IPS DF 4.7 (cell line): Measurements from ENCODE around the gene CDK8.
A peak's percentile ranks its signal among the peaks of the same experiment; 100 is the strongest.
"Not testable (repeated sequence)": the region's sequence is repeated elsewhere in the genome, so short reads cannot be mapped to it uniquely, and the experiment has no call there.

Source experiments
- DNase-seq: peaks from one replicate; pipeline ENCODE4 v3.0.0-alpha.2; 2013; ENCODE audit warnings: low spot score; ENCODE audit errors: extremely low read depth

The CDK8 gene

DNA sequence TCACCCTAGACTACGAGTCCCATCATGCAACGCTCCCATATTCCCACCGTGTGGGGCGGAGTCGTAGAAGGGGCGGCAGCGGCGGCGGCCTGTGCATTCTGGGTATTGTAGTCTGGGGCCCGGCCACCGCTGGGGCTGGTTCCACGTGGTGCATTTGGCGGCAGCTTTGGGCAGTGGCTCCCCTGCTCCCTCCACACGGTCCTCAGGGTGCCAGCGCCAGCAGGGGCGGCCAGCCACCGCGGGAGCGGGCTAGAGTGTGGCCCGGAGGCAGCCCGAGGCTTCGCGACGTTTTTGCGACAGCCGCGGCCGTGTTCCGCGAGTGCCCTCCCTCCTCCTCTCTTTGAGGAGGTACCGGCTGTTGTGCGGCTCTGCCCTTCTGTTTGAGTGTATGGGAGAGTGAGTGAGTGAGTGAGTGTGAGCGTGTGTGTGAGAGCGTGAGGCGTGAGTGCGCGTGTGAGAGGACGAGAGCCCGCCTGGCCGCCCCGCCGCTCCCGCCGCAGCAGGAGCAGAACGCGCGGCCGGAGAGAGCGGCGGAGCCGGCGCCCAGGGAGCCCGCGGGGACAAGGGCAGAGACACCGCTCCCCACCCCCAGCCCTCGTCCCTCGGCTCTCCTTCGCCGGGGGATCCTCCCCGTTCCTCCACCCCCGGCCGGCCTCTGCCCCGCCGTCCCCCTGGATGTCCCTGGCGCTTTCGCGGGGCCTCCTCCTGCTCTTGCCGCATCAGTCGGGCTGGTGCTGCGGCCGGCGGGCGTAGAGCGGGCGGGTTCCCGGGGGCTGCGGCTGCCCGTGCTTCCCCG, at the start of gene CDK8:
Gene CDK8 (plus strand): TSS at position 343 of the 796 bp plus-strand sequence. CDS start 513 bp downstream, outside the sequence.
- peak; percentile 36 for DNase-seq

DNA sequence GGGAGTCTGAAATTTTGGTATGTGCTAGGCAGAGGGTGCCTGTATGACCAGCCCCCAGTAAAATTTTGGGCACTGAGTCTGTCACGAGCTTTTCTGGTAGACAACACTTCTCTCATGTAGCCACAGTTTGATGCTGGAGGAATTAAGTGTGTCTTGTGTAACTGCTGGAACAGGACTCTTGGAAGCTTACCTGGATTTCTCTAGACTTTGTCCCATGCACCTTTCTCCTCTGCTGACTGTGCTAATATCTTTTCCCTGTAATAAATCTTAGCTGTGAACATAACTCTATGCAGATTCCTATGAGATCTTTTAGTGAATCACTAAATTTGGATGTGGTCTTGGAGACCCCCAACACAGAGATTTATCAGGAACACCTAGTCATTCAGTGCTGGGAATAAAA, 45.6 kb upstream of the CDK8 start:
- DNase-seq, result no peak

GRCh38 chr13:26213345-26213744, 40.6 kb upstream of the CDK8 start:
- no peak for DNase-seq

DNA sequence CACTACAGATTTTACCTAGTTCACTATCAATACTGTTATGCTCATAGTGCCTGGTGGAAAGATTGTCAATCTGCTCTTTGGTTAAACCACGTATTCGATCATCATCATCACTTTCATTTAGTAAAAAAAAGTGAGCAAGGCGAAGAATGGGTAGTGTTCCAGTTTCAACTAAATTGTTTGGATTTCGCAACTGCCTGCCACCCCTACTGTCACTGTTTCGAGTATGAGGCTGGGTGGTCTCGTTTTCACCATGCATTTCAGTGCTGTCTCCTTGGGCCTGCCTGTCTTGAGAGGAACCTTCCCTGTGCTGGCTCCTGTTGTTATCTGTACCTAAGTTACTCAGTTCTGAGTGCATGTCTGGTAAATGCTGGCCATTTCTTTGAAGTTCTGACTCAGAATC, 39.9 kb upstream of the CDK8 start:
- no peak for DNase-seq

- DNase-seq, result no peak
Measured at GRCh38 chr13:26216042-26216441, 37.9 kb upstream of the CDK8 start.

DNA sequence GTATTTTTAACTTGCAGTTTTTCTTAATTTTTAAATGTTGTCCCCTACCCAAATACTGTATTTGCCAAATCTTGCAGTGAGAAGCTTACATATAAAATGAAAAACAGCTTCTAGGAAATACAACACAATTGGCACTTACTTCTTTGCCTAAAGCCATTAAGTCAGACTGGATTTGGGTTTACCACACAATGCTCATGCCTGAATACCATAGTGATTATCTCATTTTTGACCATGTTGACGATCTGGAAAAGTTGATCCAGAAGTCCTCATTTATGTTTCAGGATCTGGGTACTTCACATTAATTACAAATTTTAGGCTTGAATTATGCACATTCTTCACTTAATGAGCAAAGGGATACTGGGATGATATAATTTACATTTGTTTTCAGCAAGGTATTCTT, 34.2 kb upstream of the CDK8 start:
- DNase-seq, result no peak

DNA sequence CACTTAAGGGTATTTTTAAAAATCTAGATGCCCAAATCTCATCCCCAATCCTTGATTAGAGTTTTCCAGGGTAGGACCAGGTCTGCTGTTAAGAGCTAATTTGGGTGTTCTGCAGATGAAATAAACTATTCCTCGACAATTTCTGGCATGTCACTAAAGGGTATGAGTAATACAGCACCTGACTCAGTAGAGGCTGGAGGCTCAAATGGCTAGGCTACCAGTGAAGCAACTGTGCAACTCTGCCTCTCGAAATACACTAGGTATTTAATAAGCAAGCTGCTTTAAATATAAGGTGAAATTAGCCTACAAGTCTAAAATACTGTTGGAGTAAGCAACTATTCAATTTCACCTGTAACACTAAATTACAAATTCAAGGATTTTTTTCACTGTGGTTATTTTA, 33.4 kb upstream of the CDK8 start:
- no peak for DNase-seq

DNA sequence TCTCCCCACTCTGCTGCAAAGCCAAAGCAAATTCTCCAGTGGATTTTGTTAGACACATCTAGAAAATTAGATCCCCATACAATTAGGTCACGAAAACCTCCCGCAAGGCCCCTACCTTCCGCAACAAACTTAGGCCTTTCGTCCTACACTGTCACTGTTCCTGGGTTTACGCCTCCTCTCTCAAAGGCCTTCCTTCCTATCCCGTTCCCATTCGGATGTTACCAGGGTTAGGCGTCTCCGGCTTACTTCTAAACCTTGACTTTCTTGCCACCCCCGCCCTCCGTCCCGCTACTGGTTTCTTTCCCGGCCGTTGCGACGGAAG, 32.6 kb upstream of the CDK8 start:
- no peak for DNase-seq

GRCh38 chr13:26221721-26222519, 32.0 kb upstream of the CDK8 start, which contains the start of gene RNF6:
Gene RNF6 (minus strand): TSS chr13:26222314. CDS start chr13:26219649, 2,665 bp downstream.
- peak; percentile 95 for DNase-seq

- DNase-seq, result no peak
Measured at GRCh38 chr13:26222520-26223046, 31.3 kb upstream of the CDK8 start.

GRCh38 chr13:26225896-26226617, 27.9 kb upstream of the CDK8 start:
- no peak for DNase-seq

DNA sequence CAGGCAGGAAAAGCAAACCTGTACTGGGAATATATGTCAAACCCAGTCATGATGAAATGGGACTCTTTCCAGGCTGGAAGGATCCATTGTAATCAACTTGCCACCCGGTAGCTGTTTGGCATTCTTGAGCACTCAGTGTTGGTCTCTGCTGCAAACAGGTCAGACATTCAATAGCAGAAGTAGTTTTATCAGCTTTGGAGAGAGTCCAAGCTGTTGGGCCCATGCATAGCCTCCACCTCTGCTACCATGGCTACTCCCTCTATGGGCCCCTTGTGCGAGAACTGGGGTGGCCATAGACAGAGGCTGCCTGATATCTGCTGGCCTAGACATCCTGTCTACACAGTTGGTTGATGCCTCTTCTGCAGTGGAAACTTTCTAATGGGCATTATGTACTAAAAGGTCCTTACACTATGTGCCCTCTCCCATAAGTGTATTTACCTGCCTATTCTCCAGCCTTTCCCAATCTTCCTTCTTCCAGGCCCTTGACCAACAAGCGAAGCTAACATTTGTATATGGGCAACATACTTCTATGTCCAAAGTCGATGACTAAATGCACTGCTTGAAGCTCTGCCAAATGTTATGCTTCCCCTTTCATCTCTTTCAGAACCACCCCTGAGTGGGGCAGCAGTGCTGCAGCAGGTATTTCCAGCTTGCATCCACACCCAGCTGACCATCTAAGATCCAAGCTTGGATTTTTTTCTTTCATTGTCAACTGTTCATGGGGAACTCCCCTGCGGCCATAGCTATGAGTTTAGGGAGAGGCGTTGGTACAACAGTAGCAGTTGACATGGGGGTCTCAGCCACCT, 26.6 kb upstream of the CDK8 start:
- no peak for DNase-seq

DNA sequence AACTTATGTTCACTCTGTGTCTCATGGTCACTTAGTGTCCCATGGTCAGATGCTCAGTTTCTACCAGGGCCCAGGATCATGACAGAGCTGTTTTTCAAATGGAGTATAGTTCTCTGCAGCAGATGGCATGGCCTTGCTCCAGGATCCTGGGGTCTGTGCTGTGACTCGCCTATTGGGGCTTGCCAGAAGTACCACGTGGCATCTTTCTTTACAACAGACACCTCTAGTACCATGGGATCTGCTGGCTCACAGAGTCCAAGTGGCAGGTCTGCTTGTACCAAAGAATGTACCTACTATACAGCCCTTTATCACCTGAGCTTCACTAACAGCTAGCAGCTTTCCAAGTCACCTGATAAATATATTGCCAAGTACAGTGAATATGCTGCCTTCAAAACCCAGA, 25.8 kb upstream of the CDK8 start:
- no peak for DNase-seq

- no peak for DNase-seq
Measured at GRCh38 chr13:26229080-26229615, 24.8 kb upstream of the CDK8 start.

DNA sequence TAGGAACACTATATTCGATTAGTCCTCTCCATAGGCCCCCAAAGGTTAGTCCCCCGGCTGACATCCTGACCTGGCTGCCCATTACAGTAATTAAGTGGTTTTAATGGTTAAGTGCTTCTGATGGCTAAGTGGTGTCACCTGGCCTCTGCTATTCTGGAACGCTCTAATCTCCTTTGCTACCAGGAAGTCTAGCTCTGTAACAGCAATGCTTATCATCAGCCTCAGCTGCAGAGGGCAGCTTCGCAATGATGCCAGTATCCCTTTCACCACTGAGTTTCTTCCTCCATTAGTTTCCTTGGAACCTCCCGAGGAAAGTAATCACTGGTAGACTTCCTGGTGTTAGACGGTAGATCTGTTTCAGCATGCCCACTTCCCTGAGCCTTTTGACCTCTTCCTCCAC, 23.2 kb upstream of the CDK8 start:
- DNase-seq, result no peak

- DNase-seq, result no peak
Measured at GRCh38 chr13:26236296-26236695, 17.6 kb upstream of the CDK8 start.

- DNase-seq, result no peak
Measured at GRCh38 chr13:26246154-26246553, 7.8 kb upstream of the CDK8 start.

DNA sequence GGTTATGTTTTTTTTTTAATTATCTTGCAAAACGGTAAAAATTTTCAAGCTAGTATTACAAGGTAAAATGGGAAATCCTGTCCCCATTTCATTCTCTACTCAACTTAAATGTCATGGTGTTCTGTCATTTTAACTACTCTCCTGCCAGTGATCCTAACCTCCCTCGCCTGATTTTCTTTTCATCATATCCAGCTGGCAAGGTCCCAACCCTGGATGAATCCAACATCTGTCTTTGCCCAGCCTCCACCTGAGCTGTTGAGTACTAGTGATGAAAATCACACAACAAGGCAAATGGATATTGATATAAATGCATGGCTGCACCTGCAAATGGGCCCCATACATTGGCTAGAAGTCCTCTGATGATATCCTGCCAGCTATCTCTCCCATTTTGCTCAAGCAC, 6.9 kb upstream of the CDK8 start:
- DNase-seq, result no peak

GRCh38 chr13:26247608-26248007, 6.3 kb upstream of the CDK8 start:
- DNase-seq, result no peak

- no peak for DNase-seq
Measured at GRCh38 chr13:26249551-26249950, 4.4 kb upstream of the CDK8 start.

- not testable (repeated sequence) for DNase-seq
Measured at GRCh38 chr13:26252006-26252405, 1.9 kb upstream of the CDK8 start.
